ENCODE data around the gene CENPL.

GRCh38 chr1:173857363-173857917, 32.8 kb upstream of the CENPL start:
- TF ChIP-seq CTCF (IDR thresholded peaks at IDR 0.05) = no peak
- no peak for TF ChIP-seq POLR2A (IDR thresholded peaks at IDR 0.05)

All from upper lobe of left lung (tissue), 4 donors.